ENCODE results near the gene MS4A18.

The MS4A18 gene

DNA sequence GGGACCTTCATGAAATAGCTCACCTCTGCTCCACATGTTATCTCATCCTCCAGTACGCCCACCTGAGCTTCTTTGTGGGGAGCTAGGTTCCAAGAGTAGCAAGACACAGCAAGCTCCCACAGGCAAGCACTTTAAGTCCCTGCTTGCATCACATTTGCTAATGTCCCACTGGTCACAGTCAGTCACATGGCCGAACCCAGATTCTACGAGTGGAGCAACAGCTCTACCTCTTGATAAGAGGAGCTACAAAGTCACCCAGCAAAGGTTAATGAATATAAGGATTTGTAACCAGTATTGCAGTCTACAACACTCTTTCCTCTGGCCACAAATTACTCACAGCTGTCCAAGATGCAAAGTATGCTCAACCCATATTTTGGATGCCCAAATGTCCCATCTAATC lies 16.9 kb downstream of the MS4A18 start:
- DNase-seq: no peak
- Histone ChIP-seq H3K36me3 (no peaks in the 10 kb centered on the region), H3K4me1 (no peaks in the 10 kb centered on the region), H3K4me3 (ENCODE audit: low read depth, low read length) (no peak overlapping the region), H3K9me3 (no peaks in the 10 kb centered on the region), H3K27me3 (no peaks in the 10 kb centered on the region)
- TF ChIP-seq, protein P1, sequence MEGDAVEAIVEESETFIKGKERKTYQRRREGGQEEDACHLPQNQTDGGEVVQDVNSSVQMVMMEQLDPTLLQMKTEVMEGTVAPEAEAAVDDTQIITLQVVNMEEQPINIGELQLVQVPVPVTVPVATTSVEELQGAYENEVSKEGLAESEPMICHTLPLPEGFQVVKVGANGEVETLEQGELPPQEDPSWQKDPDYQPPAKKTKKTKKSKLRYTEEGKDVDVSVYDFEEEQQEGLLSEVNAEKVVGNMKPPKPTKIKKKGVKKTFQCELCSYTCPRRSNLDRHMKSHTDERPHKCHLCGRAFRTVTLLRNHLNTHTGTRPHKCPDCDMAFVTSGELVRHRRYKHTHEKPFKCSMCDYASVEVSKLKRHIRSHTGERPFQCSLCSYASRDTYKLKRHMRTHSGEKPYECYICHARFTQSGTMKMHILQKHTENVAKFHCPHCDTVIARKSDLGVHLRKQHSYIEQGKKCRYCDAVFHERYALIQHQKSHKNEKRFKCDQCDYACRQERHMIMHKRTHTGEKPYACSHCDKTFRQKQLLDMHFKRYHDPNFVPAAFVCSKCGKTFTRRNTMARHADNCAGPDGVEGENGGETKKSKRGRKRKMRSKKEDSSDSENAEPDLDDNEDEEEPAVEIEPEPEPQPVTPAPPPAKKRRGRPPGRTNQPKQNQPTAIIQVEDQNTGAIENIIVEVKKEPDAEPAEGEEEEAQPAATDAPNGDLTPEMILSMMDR (IDR thresholded peaks at IDR 0.05; ENCODE audit: low read depth, low read length): no peak

DNA sequence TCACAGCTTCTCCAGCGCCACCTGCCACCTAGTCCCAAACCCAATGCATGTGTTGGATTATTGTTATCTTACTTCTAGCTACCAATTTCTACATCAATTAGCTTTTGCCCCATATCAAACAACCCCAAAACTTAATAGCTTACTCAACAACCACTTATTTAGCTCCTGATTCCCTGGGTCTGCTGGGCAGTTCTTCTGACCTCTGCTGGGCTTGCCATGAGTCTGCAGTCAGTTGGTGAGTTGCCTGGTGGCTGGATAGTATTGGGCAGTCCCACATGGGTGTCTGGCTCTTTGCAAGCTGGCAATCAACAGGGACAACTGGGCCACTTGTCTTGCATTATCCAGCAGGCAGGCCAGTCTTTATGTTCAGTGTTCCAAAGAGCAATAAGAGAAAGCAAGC lies 18.5 kb downstream of the MS4A18 start:
- no peaks in the 10 kb centered on the region for H3K9me3 ChIP-seq
- DNase-seq: no peak
- no peaks in the 10 kb centered on the region for H3K4me1 ChIP-seq
- TF ChIP-seq, protein P1 (IDR thresholded peaks at IDR 0.05; ENCODE audit: low read depth, low read length): no peak
- H3K36me3 ChIP-seq: no peaks in the 10 kb centered on the region
- no peaks in the 10 kb centered on the region for H3K27me3 ChIP-seq
- no peak overlapping the region for H3K4me3 ChIP-seq (ENCODE audit: low read depth, low read length)

DNA sequence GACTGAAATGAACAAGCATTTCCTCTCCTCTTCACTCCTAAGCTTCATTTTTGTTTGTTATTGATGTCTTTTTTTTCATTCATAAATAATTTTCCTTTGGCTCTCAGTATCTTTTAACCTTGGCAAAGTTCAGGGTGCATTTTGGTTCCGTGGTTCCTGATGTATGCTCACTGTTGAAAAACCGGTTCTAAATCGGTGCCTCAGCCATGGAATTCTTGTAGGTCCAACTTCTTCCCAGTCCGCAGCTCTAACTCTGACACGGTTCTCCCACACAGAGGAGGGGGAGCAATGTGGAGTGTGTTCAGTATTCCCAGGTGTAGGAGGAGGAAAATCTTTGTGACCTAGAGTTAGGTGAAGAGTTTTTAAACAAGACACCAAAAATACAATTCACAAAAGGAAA lies 19.6 kb downstream of the MS4A18 start:
- Histone ChIP-seq H3K27me3 (no peaks in the 10 kb centered on the region), H3K4me1 (no peaks in the 10 kb centered on the region), H3K9me3 (no peaks in the 10 kb centered on the region), H3K36me3 (no peaks in the 10 kb centered on the region), H3K4me3 (ENCODE audit: low read depth, low read length) (no peak overlapping the region)
- no peak for DNase-seq
- TF ChIP-seq, protein P1 (IDR thresholded peaks at IDR 0.05; ENCODE audit: low read depth, low read length): no peak

DNA sequence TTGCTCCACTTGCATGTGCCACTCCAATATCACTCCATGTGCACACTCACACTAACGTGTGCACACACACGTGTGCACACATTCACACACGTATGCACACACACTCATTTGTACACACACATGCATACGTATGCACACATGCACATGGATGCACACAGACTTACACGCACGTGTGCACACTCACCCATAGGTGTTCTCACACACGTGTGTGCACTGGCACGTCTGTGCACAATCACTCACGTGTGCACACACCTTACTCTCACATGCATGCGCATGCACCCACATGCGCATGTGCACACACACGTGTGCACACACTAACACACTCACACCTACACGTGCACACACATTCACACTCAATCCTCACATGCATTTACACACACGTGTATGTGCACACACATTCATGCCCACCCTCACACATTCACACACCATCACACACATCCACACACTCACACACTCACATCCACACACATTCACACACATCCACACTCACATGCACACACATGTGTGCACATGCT lies 22.9 kb downstream of the MS4A18 start:
- H3K4me3 ChIP-seq (ENCODE audit: low read depth, low read length): no peak overlapping the region
- TF ChIP-seq, protein P1 (IDR thresholded peaks at IDR 0.05; ENCODE audit: low read depth, low read length): no peak
- DNase-seq: no peak
- H3K27me3 ChIP-seq: no peaks in the 10 kb centered on the region
- no peaks in the 10 kb centered on the region for H3K36me3 ChIP-seq
- H3K9me3 ChIP-seq: no peaks in the 10 kb centered on the region
- no peaks in the 10 kb centered on the region for H3K4me1 ChIP-seq

DNA sequence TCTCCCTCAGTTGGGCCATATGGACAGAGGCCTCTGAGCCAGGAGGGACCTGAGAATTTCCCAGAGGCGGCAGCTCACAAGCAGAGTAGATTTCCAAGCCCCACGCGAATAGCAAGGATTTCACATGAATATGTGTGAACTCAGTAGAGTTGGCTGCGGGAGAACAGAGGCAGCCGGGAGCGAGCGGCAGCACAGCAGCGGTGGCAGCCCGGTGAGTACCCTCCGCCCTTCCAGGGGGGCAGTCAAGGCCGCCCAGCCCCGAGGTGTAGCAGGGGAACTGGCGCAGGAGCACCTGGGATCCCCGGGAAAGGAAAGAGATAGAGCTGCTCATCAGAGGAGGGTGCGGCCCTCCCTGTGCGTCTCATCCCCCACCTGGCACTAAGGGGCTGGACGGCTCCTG lies 23.7 kb downstream of the MS4A18 start:
- no peak overlapping the region for H3K4me3 ChIP-seq (ENCODE audit: low read depth, low read length)
- TF ChIP-seq, protein P1 (IDR thresholded peaks at IDR 0.05; ENCODE audit: low read depth, low read length): no peak
- H3K27me3 ChIP-seq: no peaks in the 10 kb centered on the region; the same call in 1 of the 2 replicates
- DNase-seq: no peak
- H3K4me1 ChIP-seq: no peaks in the 10 kb centered on the region
- H3K9me3 ChIP-seq: no peaks in the 10 kb centered on the region
- no peaks in the 10 kb centered on the region for H3K36me3 ChIP-seq

DNA sequence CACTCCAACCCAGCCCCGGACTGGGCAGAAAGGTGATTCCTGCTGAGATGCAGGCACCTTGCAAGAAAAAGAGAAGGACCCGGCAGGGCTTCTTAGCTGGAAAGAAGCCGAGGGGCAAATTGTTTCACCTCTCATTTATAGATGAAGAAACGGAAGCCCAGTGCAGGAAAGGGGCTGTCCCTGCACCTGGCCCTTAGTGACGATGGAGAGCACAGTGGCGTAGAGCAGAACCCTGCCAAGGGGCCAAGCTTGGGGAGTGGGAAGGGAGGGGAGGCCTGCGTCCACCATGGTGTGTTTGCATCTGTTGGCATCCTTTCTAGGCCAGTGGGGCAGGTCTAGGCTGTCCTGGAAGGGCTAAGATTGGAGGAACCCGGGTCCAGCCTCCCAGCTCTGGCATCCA lies 24.3 kb downstream of the MS4A18 start:
- Histone ChIP-seq H3K4me3 (ENCODE audit: low read depth, low read length) (no peak overlapping the region), H3K4me1 (no peaks in the 10 kb centered on the region), H3K27me3 (no peaks in the 10 kb centered on the region; the same call in 1 of the 2 replicates), H3K9me3 (no peaks in the 10 kb centered on the region), H3K36me3 (no peaks in the 10 kb centered on the region)
- DNase-seq: no peak
- TF ChIP-seq, protein P1 (IDR thresholded peaks at IDR 0.05; ENCODE audit: low read depth, low read length): no peak
